Activated gamma-delta T cell treated with anti-CD3 and anti-CD28 coated beads, Interleukin-2, amount 50 U/mL, for 16 hours (primary cell): ENCODE results near the gene PHETA1.
"Not testable (repeated sequence)": the region's sequence is repeated elsewhere in the genome, so short reads cannot be mapped to it uniquely, and the experiment has no call there.

Experiments
- DNase-seq: peaks from one replicate; pipeline ENCODE4 v3.0.0-alpha.2; 2020; ENCODE audit warnings: low read depth

PHETA1 gene

DNA sequence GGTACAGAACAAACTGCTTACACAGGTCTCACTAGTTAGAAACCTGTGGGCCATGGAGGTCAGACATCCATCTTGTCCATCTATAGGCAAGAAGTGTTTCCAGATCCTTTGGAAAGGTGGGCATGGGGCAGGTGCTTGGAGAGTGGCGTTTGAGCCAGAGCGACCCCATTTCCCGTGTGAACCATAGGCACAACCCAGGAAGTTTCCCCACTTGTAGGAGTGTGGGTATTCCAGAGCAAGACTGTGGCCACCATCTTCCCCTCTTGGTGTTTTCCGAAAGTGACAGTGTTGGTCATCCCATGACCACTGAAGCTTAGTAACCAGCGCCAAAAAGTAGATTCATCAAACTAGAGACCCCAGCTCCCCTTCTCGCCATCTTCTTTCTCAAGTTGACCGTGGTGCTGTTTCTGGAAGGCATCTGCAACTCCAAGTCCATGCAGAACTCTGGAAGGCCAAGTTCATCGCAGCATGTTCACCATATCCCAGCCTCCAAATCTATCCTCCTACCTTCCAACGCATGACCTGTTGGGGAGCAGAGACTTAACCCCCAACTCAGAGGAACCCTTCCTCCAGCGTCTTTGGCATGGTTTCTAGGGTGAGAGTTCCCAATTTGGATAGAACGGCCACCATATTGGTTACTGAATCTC, 19.7 kb downstream of the PHETA1 start:
- DNase-seq, result no peak

- no peak for DNase-seq
These were observed 20.8 kb downstream of the PHETA1 start for GRCh38 chr12:111347891-111348644.

DNA sequence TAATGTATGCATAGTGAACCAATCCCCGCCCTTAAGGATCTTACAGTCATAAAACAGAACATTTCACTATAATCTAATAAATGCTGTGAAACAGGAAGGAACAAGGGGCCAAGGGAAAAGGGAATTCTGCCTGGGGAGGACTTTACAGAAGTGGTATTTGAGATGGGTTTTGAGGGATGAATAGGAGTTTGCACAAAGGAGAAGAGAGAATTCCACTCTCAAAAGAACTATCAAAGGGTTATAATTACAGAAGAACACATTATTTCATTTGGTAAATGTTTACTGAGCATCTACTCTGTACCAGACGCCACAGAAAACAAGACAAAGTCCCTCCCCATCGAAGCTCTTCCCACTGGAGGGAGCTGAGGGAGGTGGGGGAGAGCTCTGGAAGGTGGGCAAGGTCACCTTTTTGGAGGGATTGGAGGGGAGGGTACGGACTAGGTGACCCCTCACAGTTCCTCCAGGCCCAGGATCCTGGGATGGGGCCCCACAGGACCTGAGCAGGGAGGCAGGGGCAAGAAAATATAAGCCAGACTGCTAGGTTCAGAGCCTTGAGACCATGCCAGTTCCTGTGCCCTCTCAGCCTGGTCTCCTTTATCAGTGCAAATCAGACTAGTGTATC, 24.5 kb downstream of the PHETA1 start:
- DNase-seq, result no peak

DNA sequence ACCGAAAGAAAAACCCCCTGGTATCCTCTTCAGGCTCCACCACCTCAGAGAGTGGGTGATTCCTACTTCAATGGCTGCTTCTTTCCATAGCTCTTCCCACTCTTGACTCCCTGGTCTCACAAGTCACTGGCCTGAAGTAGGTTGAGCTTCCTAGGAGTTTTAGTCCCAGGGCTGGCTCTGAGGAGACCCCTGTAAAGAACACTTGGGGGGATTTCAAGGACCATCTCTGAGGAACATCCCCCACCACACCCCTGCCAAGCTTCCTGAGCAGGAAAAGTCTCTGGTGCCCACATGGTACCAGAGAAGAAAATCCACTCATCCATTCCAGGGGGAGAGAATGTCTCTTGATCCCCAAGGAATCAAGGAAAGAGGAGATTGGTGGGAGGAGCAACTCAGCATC, 25.7 kb downstream of the PHETA1 start:
- no peak for DNase-seq

- no peak for DNase-seq
These were observed 26.5 kb downstream of the PHETA1 start for GRCh38 chr12:111342376-111342775.

- no peak for DNase-seq
These were observed 27.3 kb downstream of the PHETA1 start for GRCh38 chr12:111341426-111342065.

GRCh38 chr12:111340680-111341079, 28.2 kb downstream of the PHETA1 start:
- DNase-seq, result not testable (repeated sequence)

DNA sequence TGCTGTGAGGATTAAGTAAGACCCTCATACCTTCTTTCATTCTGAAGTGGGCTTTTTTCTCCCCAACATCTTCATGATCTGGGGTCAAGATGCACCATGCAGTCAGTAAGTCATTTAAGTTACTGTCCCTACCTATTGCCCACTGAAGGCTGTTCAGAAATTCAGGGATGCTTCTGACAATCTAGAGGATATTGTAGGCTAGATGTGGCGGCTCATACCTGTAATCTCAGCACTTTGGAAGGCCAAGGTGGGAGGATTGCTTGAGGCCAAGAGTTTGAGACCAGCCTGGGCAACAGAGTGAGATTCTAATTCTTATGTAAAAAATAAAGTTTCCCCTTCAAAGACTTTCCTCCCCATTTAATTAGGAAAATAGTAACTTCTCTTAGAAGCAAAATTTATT, 28.7 kb downstream of the PHETA1 start:
- DNase-seq, result no peak

DNA sequence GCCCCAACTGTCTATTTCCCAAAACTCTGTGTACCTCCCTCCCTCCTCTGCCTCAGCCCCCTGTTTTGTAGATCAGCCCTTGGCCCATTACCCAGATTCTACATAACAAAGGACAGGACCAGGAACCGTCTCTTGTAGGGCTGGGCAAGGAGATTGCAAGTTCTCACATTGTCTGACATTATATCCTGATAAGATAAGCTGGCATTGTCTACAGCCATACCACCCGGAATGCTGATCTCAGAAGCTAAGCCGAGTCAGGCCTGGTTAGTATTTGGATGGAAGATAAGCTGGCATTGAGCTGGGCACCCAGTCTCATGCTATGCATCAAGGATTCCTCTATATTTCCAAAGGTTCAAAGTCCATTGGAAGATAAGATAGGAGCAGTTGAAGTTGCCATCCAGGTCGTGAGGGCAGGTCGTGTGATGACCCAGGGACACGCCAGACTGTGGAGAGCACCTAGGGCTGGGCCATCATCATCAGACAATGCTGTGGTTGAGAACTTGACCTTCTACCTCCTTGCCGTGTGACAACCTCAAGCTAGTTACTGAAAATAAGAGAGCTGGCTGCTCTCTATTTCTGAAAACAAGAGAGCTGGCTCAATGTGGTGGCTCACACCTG, 29.5 kb downstream of the PHETA1 start:
- DNase-seq, result no peak

DNA sequence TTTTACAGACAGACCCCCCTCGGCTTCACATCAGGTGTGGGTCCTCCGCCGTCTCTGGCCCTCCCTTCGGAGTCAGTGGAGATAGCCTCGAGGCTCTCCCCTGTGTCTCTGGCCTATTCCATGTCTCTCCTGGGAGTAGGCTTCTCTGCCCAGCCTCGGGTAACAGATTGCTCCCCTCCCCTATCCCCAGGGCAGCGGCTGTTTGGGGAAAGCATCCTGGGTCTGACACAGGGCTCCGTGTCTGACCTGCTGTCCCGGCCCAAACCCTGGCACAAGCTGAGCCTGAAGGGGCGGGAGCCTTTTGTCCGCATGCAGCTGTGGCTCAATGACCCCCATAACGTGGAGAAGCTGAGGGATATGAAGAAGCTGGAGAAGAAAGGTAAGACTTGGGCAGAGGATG, 30.8 kb downstream of the PHETA1 start:
- DNase-seq, result no peak

DNA sequence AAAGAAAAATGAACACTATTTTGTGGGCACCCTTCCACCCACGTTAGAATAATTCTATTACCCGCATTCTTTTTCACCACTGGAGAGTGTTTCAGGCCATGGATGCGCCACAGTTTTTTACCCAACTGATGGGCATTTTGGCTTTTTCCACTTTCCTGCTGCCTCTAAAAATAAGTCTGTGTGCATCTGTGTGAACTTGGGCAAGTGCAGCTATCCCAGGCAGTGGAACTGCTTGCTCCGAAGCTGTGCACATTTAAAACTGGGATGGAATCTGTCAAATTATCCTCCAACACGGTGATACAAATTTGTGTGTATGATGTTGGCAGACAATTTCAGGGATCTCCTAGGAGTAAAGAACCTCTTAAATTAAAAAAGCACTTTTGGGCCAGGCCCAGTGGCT, 31.5 kb downstream of the PHETA1 start:
- no peak for DNase-seq

DNA sequence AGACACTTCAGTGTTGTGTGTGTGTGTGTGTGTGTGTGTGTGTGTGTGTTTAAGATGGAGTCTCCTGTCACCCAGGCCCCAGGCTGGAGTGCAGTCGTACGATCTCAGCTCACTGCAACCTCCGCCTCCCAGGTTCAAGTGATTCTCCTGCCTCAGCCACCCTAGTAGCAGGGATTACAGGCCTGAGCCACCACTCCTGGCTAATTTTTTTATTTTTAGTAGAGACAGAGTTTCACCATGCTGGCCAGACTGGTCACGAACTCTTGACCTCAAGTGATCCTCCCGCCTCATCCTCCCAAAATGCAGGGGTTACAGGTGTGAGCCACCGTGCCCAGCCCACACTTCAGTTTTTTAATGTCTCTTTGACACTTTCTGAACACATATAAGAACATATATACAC, 32.5 kb downstream of the PHETA1 start:
- not testable (repeated sequence) for DNase-seq

DNA sequence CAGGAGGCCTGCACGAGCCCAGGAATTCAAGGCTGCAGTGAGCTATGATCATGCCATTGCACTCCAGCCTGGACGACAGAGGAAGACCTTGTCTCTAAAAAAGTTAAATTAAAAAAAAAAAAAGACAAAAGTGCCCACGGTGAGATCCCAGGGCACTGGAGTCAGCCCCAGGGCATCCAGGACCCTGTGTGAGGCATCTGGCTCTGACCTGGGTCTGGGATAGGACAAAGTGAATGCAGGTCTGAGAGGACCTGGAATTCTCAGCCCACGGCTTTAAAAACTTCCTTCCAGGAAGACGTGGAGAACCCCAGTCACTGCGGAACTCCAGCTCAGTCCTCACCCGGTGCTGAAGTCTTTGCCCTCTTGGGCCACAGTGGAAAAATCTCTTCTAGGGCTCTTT, 33.1 kb downstream of the PHETA1 start:
- DNase-seq, result no peak

DNA sequence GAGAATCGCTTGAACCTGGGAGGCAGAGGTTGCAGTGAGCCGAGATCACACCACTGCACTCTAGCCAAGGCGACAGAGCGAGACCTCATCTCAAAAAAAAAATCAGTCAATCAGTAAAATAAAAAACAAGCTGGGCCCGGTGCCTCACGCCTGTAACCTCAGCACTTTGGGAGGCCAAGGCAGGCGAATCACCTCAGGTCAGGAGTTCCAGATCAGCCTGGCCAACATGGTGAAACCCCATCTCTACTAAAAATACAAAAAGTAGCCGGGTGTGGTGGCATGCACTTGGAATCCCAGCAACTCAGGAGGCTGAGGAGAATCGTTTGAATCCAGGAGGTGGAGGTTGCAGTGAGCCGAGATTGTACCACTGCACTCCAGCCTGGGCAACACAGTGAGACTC, 33.6 kb downstream of the PHETA1 start:
- not testable (repeated sequence) for DNase-seq

DNA sequence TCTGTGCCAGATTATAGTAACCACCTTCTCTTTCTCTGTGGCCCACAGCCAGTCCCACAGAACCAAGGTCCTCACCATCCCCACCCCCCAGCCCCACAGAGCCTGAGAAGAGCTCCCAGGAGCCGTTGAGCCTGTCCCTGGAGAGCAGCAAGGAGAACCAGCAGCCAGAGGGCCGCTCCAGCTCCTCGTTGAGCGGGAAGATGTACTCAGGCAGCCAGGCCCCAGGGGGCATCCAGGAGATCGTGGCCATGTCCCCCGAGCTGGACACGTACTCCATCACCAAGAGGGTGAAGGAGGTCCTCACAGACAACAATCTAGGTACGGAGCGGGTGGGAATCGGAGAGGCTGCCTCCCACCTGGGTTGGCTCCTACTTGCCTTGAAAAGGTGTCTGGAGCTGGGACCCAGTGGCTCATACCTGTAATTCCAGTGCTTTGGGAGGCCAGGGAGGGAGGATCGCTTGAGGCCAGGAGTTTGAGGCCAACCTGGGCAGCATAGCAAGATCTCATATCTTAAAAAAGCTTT, 34.4 kb downstream of the PHETA1 start:
- no peak for DNase-seq

- DNase-seq, result no peak
These were observed 37.8 kb downstream of the PHETA1 start for GRCh38 chr12:111330800-111331752.

GRCh38 chr12:111328138-111328537, 40.8 kb downstream of the PHETA1 start:
- DNase-seq, result no peak

GRCh38 chr12:111327474-111327873, 41.4 kb downstream of the PHETA1 start:
- DNase-seq, result no peak

GRCh38 chr12:111322336-111323250, 46.3 kb downstream of the PHETA1 start:
- no peak for DNase-seq

DNA sequence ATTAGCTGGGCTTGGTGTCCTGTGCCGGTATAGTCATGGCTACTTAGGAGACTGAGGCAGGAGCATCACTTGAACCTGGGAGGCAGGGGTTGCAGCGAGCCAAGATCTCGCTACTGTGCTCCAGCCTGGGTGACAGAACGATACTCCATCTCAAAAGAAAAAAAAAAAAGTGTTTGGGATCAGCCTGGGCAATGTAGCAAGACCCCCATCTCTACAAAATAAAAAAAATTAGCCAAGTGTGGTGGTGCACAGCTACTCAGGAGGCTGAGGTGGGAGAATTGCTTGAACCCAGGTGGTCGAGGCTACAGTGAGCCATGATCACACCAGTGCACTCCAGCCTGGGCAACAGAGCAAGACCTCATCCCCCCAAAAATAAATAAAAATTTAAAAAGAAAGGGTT, 47.6 kb downstream of the PHETA1 start:
- DNase-seq, result no peak
